Cardiac fibroblast (primary cell): Measurements from ENCODE around the gene CTSC.

Source experiments
- DNase-seq, 2 donors: peaks; one replicate each; pipeline versions ENCODE4 v3.0.0 to v3.0.0-alpha.2; 2010; ENCODE audit warnings: low read depth in 2 of 2
- H3K4me3 ChIP-seq, 2 donors: replicated peaks in 1 of 2; 1 replicate in 1 of 2; 2 replicates in 1 of 2; pipeline ENCODE4 v1.5.1; 2011; ENCODE audit warnings: low read depth in 2 of 2, low read length in 2 of 2, mild to moderate bottlenecking in 2 of 2, moderate library complexity in 1 of 2
- CTCF ChIP-seq: IDR thresholded peaks from one replicate; pipeline ENCODE4 v1.5.1; 2011; ENCODE audit warnings: low read depth, mild to moderate bottlenecking, low read length, inconsistent platforms

CTSC gene

GRCh38 chr11:88320149-88320559, 17.4 kb downstream of the CTSC start:
- peak; percentile 45 to 66 for DNase-seq
- H3K4me3 ChIP-seq: no peak overlapping the region
- TF ChIP-seq CTCF: no peak

GRCh38 chr11:88318017-88318416, 19.5 kb downstream of the CTSC start:
- no peak for TF ChIP-seq CTCF

GRCh38 chr11:88317536-88317935, 20.0 kb downstream of the CTSC start:
- no peak for TF ChIP-seq CTCF
- DNase-seq: no peak
- H3K4me3 ChIP-seq: no peak overlapping the region

More at GRCh38 chr11:88318017-88318416, 19.5 kb downstream of the CTSC start:
- H3K4me3 ChIP-seq: no peak overlapping the region
- no peak for DNase-seq

- no peak overlapping the region for H3K4me3 ChIP-seq
- no peak for DNase-seq
- TF ChIP-seq CTCF: no peak
Measured at GRCh38 chr11:88315981-88316441, 21.5 kb downstream of the CTSC start.

- no peak for DNase-seq
- TF ChIP-seq CTCF: no peak
- no peak overlapping the region for H3K4me3 ChIP-seq
Measured at GRCh38 chr11:88315015-88315414, 22.5 kb downstream of the CTSC start.

GRCh38 chr11:88313441-88313840, 24.1 kb downstream of the CTSC start:
- DNase-seq: peak in 1 of 2 donors; percentile 56
- TF ChIP-seq CTCF: no peak
- no peak overlapping the region for H3K4me3 ChIP-seq

GRCh38 chr11:88312628-88313027, 24.9 kb downstream of the CTSC start:
- no peak overlapping the region for H3K4me3 ChIP-seq
- no peak for TF ChIP-seq CTCF
- DNase-seq: peak; percentile 61 to 74
